MM.1S (cell line): ENCODE data around the gene SLC6A12.

Experiments used
- DNase-seq: peaks from one replicate; pipeline ENCODE4 v3.0.0-alpha.2; 2015
- H2AFZ ChIP-seq: fragments of 300-600 bp; sonication (generic); 2 replicates; pipeline ENCODE4 v1.6.0; 2016; ENCODE audit warnings: antibody characterized with exemption, low read length
- H3F3A ChIP-seq: fragments of 300-600 bp; sonication (generic); 2 replicates; pipeline ENCODE4 v1.6.1; 2016; ENCODE audit warnings: mild to moderate bottlenecking, antibody characterized with exemption, low read length, moderate library complexity, mixed read lengths; ENCODE audit not compliant: insufficient read depth
- H3K27ac ChIP-seq: fragments of 300-600 bp; sonication (generic); 2 replicates; pipeline ENCODE4 v1.5.1; 2016; ENCODE audit warnings: mild to moderate bottlenecking, low read length
- H3K27me3 ChIP-seq: fragments of 300-600 bp; sonication (generic); replicated peaks from 2 replicates; pipeline ENCODE4 v1.6.0; 2016; ENCODE audit warnings: low read length; ENCODE audit not compliant: insufficient read depth
- H3K36me3 ChIP-seq: fragments of 300-600 bp; sonication (generic); replicated peaks from 2 replicates; pipeline ENCODE4 v1.6.1; 2016; ENCODE audit warnings: mild to moderate bottlenecking, low read length, mixed read lengths; ENCODE audit not compliant: insufficient read depth
- H3K4me1 ChIP-seq: fragments of 300-600 bp; sonication (generic); 2 replicates; pipeline ENCODE4 v1.6.1; 2016; ENCODE audit warnings: low read length, mixed read lengths
- H3K4me2 ChIP-seq: fragments of 300-600 bp; sonication (generic); 2 replicates; pipeline ENCODE4 v1.6.0; 2016; ENCODE audit warnings: low read depth, low read length
- H3K4me3 ChIP-seq: fragments of 300-600 bp; sonication (generic); 2 replicates; pipeline ENCODE4 v1.5.1; 2016; ENCODE audit warnings: low read length, mixed read lengths
- H3K79me2 ChIP-seq: fragments of 300-600 bp; sonication (generic); 2 replicates; pipeline ENCODE4 v1.6.1; 2016; ENCODE audit warnings: mixed run types, low read length, mixed read lengths
- H3K9ac ChIP-seq: fragments of 300-600 bp; sonication (generic); 2 replicates; pipeline ENCODE4 v1.6.1; 2016; ENCODE audit warnings: low read length, mixed read lengths
- H3K9me2 ChIP-seq: fragments of 300-600 bp; sonication (generic); replicated peaks from 2 replicates; pipeline ENCODE4 v1.6.1; 2016; ENCODE audit warnings: mild to moderate bottlenecking, low read length, mixed read lengths; ENCODE audit not compliant: insufficient read depth
- H3K9me3 ChIP-seq: fragments of 300-600 bp; sonication (generic); replicated peaks from 2 replicates; pipeline ENCODE4 v1.6.1; 2016; ENCODE audit warnings: mild to moderate bottlenecking, low read length, mixed read lengths; ENCODE audit not compliant: insufficient read depth
- H4K20me1 ChIP-seq: fragments of 300-600 bp; sonication (generic); 2 replicates; pipeline ENCODE4 v1.6.1; 2016; ENCODE audit warnings: mild to moderate bottlenecking, low read length, moderate library complexity, mixed read lengths; ENCODE audit not compliant: insufficient read depth
- CTCF ChIP-seq: fragments of 300-600 bp; sonication (generic); IDR thresholded peaks from 2 replicates; pipeline ENCODE4 v1.5.1; 2016; ENCODE audit warnings: antibody characterized with exemption, low read length, mixed read lengths
- EZH2 ChIP-seq: fragments of 300-600 bp; sonication (generic); optimal IDR thresholded peaks from 2 replicates; pipeline ENCODE3; 2017; ENCODE audit warnings: low read depth, mild to moderate bottlenecking, antibody characterized with exemption, low read length, mixed read lengths
- EZH2phosphoT487 ChIP-seq: fragments of 300-600 bp; sonication (generic); IDR thresholded peaks from 2 replicates; pipeline ENCODE4 v1.6.1; 2018; ENCODE audit warnings: antibody characterized with exemption, low read length

Gene SLC6A12

GRCh38 chr12:144650-145284, 69.2 kb downstream of the SLC6A12 start:
- peaks cover 14% of the 10 kb centered on the region; the same call in 1 of the 2 replicates for H3K4me1 ChIP-seq

DNA sequence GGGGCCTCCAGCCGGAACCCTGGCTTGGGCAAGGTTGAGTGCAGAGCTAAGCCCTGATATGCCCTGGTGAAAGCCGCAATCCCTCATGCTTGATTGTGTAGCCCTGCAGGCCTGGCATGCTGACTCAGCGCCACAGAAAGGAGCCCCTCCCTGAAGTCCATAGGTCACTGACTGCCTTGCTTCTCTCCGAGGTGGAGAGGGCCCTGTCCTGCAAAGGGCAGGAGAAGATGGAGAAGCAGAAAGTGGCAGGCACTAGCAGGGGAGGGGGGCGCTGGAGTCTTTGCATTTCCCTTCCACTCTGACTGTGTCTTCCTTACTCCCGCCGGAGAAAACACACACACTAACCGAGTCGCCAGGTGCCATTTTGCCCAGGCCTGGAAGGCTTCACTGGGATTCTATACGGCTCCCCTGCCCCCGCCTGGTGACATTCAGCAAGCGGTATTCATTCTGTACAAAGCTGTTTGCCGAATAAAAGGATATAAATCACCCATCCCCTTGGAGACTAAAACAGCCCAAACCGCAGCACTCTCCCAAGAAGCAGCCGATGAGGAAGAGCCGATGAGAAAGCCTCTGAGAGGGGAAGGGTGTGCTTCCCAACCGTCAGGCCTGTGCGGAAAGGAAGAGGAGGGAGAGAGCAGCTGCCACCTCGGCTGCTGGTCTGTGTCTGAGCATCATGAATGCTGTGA, 69.8 kb downstream of the SLC6A12 start:
- Histone ChIP-seq H3K4me1 (peaks cover 14% of the 10 kb centered on the region; the same call in 1 of the 2 replicates), H3K9me3 (no peaks in the 10 kb centered on the region), H4K20me1 (no peaks in the 10 kb centered on the region), H2AFZ (peak overlapping the region; percentile 77), H3K27me3 (peaks cover 43% of the 10 kb centered on the region), H3F3A (no peaks in the 10 kb centered on the region), H3K4me2 (peak overlapping the region; percentile 57), H3K36me3 (no peaks in the 10 kb centered on the region), H3K79me2 (no peaks in the 10 kb centered on the region), H3K4me3 (peak overlapping the region; percentile 26), H3K27ac (no peak overlapping the region), H3K9me2 (no peaks in the 10 kb centered on the region), H3K9ac (no peak overlapping the region)
- DNase-seq: no peak
- TF ChIP-seq EZH2phosphoT487 (no peak), CTCF (no peak), EZH2 (no peak)

More at GRCh38 chr12:144650-145284, 69.2 kb downstream of the SLC6A12 start:
- TF ChIP-seq CTCF: no peak
- TF ChIP-seq EZH2: no peak
- no peak for TF ChIP-seq EZH2phosphoT487
- H3K27me3 ChIP-seq: peaks cover 43% of the 10 kb centered on the region
- H3K9me3 ChIP-seq: no peaks in the 10 kb centered on the region
- H3K36me3 ChIP-seq: no peaks in the 10 kb centered on the region
- H3K27ac ChIP-seq: no peak overlapping the region
- H3K9ac ChIP-seq: no peak overlapping the region
- H3K9me2 ChIP-seq: no peaks in the 10 kb centered on the region
- peak; percentile 53 for DNase-seq
- H3K79me2 ChIP-seq: no peaks in the 10 kb centered on the region
- peak overlapping the region; percentile 57 for H3K4me2 ChIP-seq
- H4K20me1 ChIP-seq: no peaks in the 10 kb centered on the region
- no peaks in the 10 kb centered on the region for H3F3A ChIP-seq
- peak overlapping the region; percentile 77 for H2AFZ ChIP-seq
- peak overlapping the region; percentile 26 for H3K4me3 ChIP-seq

DNA sequence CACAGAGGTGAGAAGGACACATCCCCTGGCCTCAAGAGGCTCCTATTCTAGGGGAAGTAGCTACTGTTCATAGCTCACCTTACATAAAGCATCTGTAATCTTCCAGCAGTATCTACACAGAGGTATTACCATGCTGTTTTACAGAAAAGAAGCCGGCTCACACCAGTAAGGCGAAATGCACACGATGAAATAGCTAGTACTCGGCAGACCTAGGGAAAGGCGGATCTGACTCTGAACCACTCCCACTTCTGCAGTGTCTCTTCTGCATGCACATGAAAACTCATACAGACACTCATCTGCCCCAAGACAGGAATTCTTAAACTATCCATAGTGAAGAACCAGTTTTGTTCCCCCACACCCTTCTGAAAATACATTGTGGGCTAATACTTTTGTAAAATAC, 73.8 kb downstream of the SLC6A12 start:
- no peaks in the 10 kb centered on the region for H3K9me2 ChIP-seq
- H3K27me3 ChIP-seq: peaks cover 43% of the 10 kb centered on the region

More for the DNA sequence above, 73.8 kb downstream of the SLC6A12 start:
- Histone ChIP-seq H3K9ac (no peak overlapping the region), H3K79me2 (no peaks in the 10 kb centered on the region), H3K36me3 (no peaks in the 10 kb centered on the region), H3K9me3 (no peaks in the 10 kb centered on the region), H3F3A (no peaks in the 10 kb centered on the region), H3K27ac (no peak overlapping the region), H4K20me1 (no peaks in the 10 kb centered on the region), H3K4me1 (peaks cover 14% of the 10 kb centered on the region; the same call in 1 of the 2 replicates), H3K4me2 (no peak overlapping the region), H3K4me3 (no peak overlapping the region), H2AFZ (no peak overlapping the region)
- TF ChIP-seq EZH2 (no peak), CTCF (no peak), EZH2phosphoT487 (no peak)
- no peak for DNase-seq
